OCI-LY1 (cell line): ENCODE data around the gene EML4.

Experiments used
- H2AFZ ChIP-seq: fragments of 200-600 bp; sonication (generic), shearing (Covaris generic); 2 replicates; pipeline ENCODE4 v1.6.0; 2014; ENCODE audit warnings: antibody characterized with exemption, mild to moderate bottlenecking, low read length
- H3F3A ChIP-seq: fragments of 200-600 bp; sonication (generic), shearing (Covaris generic); 2 replicates; pipeline ENCODE4 v1.6.0; 2014; ENCODE audit warnings: mild to moderate bottlenecking, antibody characterized with exemption, low read length, moderate library complexity; ENCODE audit not compliant: insufficient read depth
- H3K27ac ChIP-seq: fragments of 200-600 bp; sonication (generic); 2 replicates; pipeline ENCODE4 v1.5.1; 2014; ENCODE audit warnings: low read length, mixed run types, mild to moderate bottlenecking, low read depth; ENCODE audit not compliant: poor library complexity, severe bottlenecking
- H3K27me3 ChIP-seq: fragments of 200-600 bp; sonication (generic); 2 replicates; pipeline ENCODE4 v1.6.0; 2014; ENCODE audit warnings: antibody characterized with exemption, mild to moderate bottlenecking, low read length, moderate library complexity; ENCODE audit not compliant: insufficient read depth
- H3K36me3 ChIP-seq: fragments of 200-600 bp; sonication (generic); 2 replicates; pipeline ENCODE4 v1.6.1; 2014; ENCODE audit warnings: mild to moderate bottlenecking, antibody characterized with exemption, low read length, moderate library complexity, mixed read lengths; ENCODE audit not compliant: insufficient read depth
- H3K4me1 ChIP-seq: fragments of 200-600 bp; sonication (generic); 2 replicates; pipeline ENCODE4 v1.5.1; 2014; ENCODE audit warnings: mild to moderate bottlenecking, low read length, moderate library complexity; ENCODE audit not compliant: insufficient read depth, severe bottlenecking
- H3K4me2 ChIP-seq: fragments of 200-600 bp; sonication (generic), shearing (Covaris generic); 2 replicates; pipeline ENCODE4 v1.6.1; 2014; ENCODE audit warnings: low read length
- H3K4me3 ChIP-seq: fragments of 200-600 bp; sonication (generic); 2 replicates; pipeline ENCODE4 v1.5.1; 2014; ENCODE audit warnings: low read length, low read depth, mild to moderate bottlenecking, mixed read lengths; ENCODE audit not compliant: poor library complexity, severe bottlenecking
- H3K79me2 ChIP-seq: fragments of 200-600 bp; shearing (Covaris generic); 2 replicates; pipeline ENCODE4 v1.6.1; 2016; ENCODE audit warnings: mixed run types, low read length, mixed read lengths; ENCODE audit not compliant: insufficient read depth
- H3K9ac ChIP-seq: fragments of 200-600 bp; sonication (generic), shearing (Covaris generic); 2 replicates; pipeline ENCODE4 v1.6.1; 2014; ENCODE audit warnings: mild to moderate bottlenecking, low read length, mixed read lengths
- H3K9me2 ChIP-seq: fragments of 200-600 bp; sonication (generic), shearing (Covaris generic); 2 replicates; pipeline ENCODE4 v1.6.1; 2014; ENCODE audit warnings: low read depth, mild to moderate bottlenecking, low read length, mixed read lengths
- H3K9me3 ChIP-seq: fragments of 200-600 bp; shearing (Covaris generic); 2 replicates; pipeline ENCODE4 v1.6.1; 2014; ENCODE audit warnings: low read length, mixed read lengths
- H4K20me1 ChIP-seq: fragments of 200-600 bp; sonication (generic), shearing (Covaris generic); 2 replicates; pipeline ENCODE4 v1.6.0; 2016; ENCODE audit warnings: mild to moderate bottlenecking, low read length; ENCODE audit not compliant: insufficient read depth
- EZH2 ChIP-seq: fragments of 200-600 bp; sonication (generic), shearing (Covaris generic); IDR thresholded peaks from 2 replicates; pipeline ENCODE4 v1.8.0; 2017; ENCODE audit warnings: borderline replicate concordance, mixed run types, mild to moderate bottlenecking, antibody characterized with exemption, low read length, moderate library complexity, mixed read lengths
- TF ChIP-seq, protein P1 (sequence below): fragments of 200-600 bp; sonication (generic), shearing (Covaris generic); IDR thresholded peaks from 2 replicates; pipeline ENCODE4 v1.5.1; 2017; ENCODE audit warnings: mild to moderate bottlenecking, antibody characterized with exemption, low read length, moderate library complexity, mixed read lengths

Gene EML4

DNA sequence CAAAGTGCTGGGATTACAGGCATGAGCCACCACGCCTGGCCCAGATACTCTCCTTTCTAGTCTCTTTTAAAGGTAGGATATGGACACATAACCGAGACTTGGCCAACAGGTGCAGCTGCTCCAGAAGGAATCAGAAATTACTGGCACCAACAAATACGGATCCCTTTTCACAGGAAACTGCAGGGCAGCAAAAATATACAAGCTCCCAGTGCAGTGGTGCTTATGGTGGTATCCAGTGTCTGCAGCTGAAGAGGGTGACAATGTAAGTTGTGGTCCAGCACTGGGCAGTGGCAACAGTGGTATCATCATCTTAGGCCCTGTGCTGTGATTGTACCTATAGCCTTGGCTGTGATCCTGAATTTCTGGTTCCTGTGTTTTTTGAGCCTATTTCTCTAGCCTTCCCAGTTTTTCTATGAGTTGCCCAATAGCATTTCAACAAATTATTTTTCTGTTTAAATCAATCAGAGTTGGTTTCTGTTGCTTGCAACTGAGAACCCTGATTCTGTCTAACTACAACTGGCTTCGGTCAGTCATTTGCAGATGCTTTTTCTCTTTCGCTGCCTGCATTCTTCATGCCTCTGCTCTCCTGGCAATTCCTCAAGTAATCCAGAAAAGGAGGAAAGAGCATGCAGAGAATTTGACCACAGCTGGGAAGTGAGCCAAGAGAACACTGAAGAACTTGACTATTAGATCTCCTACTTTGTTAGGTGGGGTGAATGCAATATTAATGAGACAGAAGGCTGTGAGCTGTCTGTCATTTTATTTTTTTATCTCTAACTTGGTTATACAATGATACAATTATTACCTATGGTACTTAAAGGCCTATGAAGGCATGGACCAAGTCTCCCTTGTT, 30.8 kb upstream of the EML4 start:
- no peak overlapping the region for H2AFZ ChIP-seq
- no peaks in the 10 kb centered on the region for H3K36me3 ChIP-seq
- H3K9me2 ChIP-seq: no peaks in the 10 kb centered on the region
- H3K9me3 ChIP-seq: no peaks in the 10 kb centered on the region
- H3K4me2 ChIP-seq: no peak overlapping the region
- H3K27ac ChIP-seq: no peak overlapping the region
- no peaks in the 10 kb centered on the region for H3K27me3 ChIP-seq
- H3K4me3 ChIP-seq: no peak overlapping the region
- H3K79me2 ChIP-seq: no peaks in the 10 kb centered on the region
- H3K4me1 ChIP-seq: peaks cover 3% of the 10 kb centered on the region
- H3F3A ChIP-seq: no peaks in the 10 kb centered on the region
- H4K20me1 ChIP-seq: no peaks in the 10 kb centered on the region
- TF ChIP-seq EZH2: no peak
- TF ChIP-seq, protein P1, sequence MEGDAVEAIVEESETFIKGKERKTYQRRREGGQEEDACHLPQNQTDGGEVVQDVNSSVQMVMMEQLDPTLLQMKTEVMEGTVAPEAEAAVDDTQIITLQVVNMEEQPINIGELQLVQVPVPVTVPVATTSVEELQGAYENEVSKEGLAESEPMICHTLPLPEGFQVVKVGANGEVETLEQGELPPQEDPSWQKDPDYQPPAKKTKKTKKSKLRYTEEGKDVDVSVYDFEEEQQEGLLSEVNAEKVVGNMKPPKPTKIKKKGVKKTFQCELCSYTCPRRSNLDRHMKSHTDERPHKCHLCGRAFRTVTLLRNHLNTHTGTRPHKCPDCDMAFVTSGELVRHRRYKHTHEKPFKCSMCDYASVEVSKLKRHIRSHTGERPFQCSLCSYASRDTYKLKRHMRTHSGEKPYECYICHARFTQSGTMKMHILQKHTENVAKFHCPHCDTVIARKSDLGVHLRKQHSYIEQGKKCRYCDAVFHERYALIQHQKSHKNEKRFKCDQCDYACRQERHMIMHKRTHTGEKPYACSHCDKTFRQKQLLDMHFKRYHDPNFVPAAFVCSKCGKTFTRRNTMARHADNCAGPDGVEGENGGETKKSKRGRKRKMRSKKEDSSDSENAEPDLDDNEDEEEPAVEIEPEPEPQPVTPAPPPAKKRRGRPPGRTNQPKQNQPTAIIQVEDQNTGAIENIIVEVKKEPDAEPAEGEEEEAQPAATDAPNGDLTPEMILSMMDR: no peak
- H3K9ac ChIP-seq: no peak overlapping the region

DNA sequence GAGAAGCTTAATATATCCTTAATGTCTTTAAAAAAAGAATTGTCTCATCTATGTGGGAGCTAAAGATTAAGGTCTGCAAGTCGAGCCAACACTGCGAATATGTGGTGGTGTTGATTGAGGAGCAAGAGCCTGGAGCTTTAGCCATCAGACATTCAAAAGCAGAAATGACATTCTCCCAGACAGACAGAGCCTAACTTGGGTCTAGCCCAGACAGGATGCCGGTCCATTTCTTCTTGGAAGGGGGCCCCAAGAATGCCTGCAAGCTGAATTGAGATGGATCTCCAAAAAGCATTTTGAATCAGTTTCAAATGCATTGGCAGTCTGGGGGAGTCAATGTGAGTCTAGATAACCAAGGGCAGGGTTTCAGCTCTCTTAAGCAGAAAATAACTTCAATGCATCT, 30.1 kb upstream of the EML4 start:
- Histone ChIP-seq H3K79me2 (no peaks in the 10 kb centered on the region), H3K4me3 (no peak overlapping the region), H3K27ac (no peak overlapping the region), H3K36me3 (no peaks in the 10 kb centered on the region), H2AFZ (no peak overlapping the region), H3K4me1 (no peaks in the 10 kb centered on the region), H3K9me3 (no peaks in the 10 kb centered on the region), H4K20me1 (no peaks in the 10 kb centered on the region), H3K4me2 (no peak overlapping the region), H3F3A (no peaks in the 10 kb centered on the region), H3K9me2 (no peaks in the 10 kb centered on the region), H3K27me3 (no peaks in the 10 kb centered on the region), H3K9ac (no peak overlapping the region)
- TF ChIP-seq, protein P1: no peak
- TF ChIP-seq EZH2: no peak

DNA sequence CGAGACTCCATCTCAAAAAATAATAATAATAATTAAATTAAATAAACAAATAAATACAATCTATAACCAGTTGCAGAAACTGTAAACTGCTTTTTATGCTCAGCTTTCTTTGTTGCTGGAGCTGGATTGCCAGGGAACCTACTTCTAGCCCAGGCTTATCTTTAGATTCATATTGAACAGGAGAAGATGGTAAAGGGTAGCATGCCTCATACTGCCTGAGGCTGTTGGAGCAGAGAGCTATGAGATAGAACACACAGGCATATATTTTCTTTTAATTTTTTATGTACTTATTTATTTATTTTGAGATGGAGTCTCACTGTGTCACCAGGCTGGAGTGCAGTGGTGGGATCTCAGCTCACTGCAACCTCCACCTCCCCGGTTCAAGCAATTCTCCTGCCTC, 28.7 kb upstream of the EML4 start:
- no peaks in the 10 kb centered on the region for H3K9me2 ChIP-seq
- no peaks in the 10 kb centered on the region for H3F3A ChIP-seq
- H3K9ac ChIP-seq: no peak overlapping the region
- no peaks in the 10 kb centered on the region for H3K79me2 ChIP-seq
- no peak for TF ChIP-seq EZH2
- TF ChIP-seq, protein P1: no peak
- no peaks in the 10 kb centered on the region for H3K4me1 ChIP-seq
- no peaks in the 10 kb centered on the region for H3K36me3 ChIP-seq
- no peak overlapping the region for H2AFZ ChIP-seq
- H3K4me3 ChIP-seq: no peak overlapping the region
- no peak overlapping the region for H3K27ac ChIP-seq
- H4K20me1 ChIP-seq: no peaks in the 10 kb centered on the region
- no peaks in the 10 kb centered on the region for H3K27me3 ChIP-seq
- no peak overlapping the region for H3K4me2 ChIP-seq
- no peaks in the 10 kb centered on the region for H3K9me3 ChIP-seq
